HG03175 (cell line): ENCODE data around the gene CD4.

Experiments used
- ATAC-seq: cut with Tn5 transposase; IDR thresholded peaks from one replicate; pipeline ENCODE4 v1.9.1; 2021; ENCODE audit warnings: mild to moderate bottlenecking, moderate library complexity; ENCODE audit not compliant: unreplicated experiment

Gene CD4

DNA sequence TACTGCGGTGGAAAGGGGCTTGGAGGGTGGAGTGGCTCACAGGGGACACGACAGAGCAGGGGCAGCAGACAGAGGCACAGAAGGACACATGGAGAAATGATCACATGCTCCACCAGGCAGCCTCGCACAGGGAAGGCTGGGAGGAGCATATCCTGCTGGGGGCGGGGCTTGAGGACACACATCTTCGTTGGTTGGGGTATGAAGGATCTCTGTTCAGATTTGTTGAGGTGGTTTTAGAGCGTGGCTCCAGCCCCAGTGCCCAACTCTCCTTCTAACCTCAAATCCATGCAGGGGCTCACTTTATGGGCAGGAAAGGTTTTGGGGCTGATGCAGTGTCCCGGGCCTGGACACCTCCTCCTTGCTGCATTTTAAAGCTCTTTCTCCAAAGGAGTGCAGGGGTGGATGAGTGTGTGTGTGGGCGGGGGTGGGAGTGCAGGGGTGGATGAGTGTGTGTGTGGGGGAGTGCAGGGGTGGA lies 38.1 kb downstream of the CD4 start:
- no peak for ATAC-seq

DNA sequence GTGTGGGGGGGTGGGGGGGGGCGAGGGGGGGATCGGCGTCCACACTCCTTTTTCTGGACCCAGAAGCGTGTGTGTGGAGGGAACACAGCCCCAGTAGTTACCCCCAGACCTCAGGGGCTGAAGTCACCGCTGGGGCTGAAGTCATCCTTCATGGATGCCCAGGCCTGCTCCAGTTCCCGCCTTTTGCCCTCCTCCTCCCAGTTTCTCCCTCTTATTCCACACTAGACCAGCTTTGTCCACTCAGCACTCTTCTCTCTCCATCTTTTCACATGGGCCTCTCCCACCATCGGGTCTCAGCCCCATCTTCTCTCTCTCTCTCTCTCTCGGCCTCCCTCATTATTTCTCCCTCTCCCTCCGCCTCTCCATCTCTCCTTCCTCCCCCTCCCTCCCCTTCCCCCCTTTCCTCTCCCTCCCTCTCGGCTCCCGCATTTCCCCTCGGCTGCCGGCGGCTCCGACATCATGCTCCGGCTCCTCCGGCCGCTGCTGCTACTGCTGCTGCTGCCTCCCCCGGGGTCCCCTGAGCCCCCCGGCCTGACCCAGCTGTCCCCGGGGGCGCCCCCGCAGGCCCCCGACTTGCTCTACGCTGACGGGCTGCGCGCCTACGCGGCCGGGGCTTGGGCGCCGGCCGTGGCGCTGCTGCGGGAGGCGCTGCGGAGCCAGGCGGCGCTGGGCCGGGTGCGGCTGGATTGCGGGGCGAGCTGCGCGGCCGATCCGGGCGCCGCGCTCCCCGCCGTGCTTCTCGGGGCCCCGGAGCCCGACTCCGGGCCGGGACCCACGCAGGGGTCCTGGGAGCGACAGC lies 38.9 kb downstream of the CD4 start, which contains the start of gene P3H3:
Gene P3H3, plus strand, starts transcription at position 426 of the 799 bp plus-strand sequence. Its CDS starts 34 bp downstream, at position 460.
- no peak for ATAC-seq

DNA sequence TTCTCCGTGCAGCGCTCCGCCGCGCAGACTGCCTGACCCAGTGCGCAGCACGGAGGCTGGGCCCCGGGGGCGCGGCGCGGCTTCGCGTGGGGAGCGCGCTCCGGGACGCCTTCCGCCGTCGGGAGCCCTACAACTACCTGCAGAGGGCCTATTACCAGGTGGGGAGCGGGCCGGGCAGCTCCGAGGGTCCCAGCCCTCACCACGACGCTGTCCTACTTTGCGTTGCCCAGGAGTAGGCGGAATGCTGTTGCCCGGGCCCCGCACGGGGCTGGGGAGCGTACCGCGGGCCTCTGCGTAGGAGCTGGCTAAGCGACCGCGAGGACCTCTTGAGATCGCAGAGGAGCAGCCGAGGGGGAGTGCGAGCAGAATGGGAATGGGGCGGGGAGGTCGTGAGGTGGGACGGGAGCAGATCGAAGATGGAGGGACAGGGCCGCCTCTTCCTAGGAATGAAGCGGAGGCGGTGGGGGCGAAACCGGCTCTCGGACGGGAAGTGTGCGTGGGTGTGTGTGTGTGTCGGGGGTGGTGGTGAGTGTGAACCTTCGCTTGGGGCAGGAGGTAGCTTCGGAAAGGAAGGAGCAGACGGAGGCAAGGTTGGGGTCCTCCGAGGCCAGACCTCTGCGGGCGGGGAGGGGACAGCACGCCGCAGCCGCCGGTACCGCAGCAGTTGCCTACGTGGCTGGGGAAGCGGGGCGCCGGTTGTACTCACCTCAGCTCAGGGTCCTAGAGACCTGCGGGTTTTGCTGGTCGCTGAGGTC lies 39.6 kb downstream of the CD4 start:
- no peak for ATAC-seq

DNA sequence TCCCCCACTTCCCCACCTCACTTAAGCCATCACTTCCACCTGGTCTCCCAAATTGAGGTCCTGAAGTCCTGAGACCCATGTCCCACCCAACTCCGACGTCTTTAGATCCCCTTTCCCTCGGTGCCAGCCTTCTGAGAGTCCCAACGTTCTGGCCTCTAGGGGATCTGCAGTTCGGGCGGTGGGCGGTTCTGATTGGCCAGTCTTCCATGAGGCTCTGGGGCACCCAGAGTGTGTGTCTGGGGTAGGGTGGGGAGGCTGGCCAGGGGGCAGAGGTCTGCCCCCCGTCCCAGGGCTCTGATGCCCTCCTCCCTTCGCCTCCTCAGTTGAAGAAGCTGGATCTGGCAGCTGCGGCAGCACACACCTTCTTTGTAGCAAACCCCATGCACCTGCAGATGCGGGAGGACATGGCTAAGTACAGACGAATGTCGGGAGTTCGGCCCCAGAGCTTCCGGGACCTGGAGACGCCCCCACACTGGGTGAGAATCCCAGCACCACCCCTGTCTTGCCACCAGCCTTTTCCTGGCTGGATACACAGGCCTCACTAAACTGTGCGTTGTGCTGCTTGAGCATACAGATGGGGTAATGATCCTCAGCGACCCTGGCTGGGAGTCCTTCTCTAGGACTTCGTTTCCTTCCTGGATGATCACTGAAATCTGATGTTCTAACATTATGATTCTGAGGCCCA lies 40.4 kb downstream of the CD4 start:
- no peak for ATAC-seq

DNA sequence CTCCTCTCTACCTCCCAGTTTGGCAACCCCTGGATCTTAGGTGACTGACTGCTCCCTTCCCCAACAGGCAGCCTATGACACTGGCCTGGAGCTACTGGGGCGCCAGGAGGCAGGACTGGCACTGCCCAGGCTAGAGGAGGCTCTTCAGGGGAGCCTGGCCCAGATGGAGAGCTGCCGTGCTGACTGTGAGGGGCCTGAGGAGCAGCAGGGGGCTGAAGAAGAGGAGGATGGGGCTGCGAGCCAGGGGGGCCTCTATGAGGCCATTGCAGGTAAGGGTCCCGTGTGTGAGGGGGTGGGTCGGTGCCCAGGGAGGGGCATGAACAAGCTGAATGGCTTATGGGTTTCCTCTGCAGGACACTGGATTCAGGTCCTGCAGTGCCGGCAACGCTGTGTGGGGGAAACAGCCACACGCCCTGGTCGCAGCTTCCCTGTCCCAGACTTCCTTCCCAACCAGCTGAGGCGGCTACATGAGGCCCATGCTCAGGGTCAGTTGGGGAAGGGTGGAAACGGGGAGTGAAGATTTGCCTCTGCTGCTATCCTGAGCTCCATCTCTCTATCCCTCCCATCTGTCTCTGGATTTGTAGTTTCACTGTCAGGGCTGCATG lies 41.1 kb downstream of the CD4 start:
- no peak for ATAC-seq

DNA sequence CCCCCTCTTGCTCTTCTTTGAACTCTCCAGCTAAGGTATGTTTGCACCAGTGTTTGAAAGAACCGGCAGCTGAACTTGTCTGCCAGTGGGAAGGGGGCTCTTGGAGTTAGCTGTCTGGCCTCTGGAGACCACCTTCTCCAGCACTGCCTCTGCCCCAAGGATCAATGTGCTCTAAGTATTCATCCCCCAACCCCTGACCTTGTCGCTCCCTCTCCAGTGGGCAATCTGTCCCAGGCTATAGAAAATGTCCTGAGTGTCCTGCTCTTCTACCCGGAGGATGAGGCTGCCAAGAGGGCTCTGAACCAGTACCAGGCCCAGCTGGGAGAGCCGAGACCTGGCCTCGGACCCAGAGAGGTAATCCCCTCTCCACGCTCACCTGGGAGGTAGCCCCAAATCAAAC lies 41.7 kb downstream of the CD4 start:
- ATAC-seq = no peak

DNA sequence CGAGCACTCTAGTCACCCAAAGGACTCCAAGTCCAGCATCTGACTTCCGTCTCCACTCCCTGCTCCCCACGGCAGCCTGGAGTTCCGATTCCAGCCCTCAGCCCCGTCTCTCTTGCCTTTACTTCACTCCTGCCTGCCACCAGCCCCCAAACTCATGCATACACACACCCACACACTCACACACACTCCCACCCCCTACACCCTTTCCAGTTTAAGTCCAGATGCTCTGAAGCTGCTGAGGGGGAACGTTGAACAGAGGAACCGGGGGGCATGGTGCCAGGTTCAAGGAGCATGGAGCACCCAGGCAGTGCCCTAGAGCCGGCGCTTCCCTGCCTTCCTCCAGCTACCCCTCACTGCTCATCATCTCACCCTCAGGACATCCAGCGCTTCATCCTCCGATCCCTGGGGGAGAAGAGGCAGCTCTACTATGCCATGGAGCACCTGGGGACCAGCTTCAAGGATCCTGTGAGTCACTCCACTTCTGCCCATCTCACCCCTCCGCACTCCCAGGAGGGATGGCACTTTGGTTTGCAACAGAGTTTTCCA lies 42.2 kb downstream of the CD4 start:
- no peak for ATAC-seq

DNA sequence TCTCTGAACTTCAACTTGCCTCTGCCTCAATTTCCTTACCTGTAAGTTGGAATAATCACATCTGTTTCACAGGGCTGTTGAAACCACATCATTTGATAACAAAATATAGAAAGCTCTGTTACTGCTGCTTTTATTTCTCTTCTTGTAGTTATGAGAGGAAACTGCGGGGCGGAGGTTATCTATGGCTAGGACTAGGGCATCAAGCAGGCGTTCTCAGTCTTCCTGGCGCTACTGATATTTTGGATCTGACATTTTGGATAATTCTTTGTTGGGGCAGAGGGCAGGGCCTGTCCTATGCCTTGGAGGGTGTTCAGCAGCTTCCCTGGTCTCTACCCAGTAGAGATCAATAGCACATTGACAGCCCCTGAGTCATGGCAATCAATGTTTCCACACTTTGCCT lies 42.8 kb downstream of the CD4 start:
- no peak for ATAC-seq

DNA sequence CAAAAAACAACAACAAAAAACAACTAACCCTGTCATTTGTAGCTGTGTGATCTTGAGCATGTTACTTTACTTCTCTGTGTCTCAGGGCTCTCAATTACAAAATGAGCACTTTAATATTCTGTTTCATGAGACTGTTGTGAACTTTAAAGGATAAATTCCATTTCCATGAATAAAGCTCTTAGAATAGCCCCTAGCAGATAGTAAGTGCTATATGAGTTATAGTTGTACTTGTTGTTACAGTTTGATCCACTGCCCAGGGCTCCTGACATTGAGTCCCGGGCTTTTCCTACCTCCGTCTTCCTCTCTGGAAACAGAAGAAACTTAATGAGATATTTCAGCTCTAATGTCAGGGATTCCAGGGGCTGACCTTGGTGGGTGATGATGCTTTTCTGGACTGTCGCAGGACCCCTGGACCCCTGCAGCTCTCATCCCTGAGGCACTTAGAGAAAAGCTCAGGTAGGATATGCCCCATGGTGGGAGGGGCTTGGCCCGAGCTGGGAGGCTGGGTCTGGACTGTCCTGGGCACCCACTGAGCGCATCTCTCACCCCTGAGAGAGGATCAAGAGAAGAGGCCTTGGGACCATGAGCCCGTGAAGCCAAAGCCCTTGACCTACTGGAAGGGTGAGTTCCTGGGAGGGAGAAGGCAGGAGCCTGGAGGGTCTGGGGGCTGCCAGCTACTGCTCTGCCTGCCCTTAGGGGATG lies 44.0 kb downstream of the CD4 start:
- no peak for ATAC-seq

DNA sequence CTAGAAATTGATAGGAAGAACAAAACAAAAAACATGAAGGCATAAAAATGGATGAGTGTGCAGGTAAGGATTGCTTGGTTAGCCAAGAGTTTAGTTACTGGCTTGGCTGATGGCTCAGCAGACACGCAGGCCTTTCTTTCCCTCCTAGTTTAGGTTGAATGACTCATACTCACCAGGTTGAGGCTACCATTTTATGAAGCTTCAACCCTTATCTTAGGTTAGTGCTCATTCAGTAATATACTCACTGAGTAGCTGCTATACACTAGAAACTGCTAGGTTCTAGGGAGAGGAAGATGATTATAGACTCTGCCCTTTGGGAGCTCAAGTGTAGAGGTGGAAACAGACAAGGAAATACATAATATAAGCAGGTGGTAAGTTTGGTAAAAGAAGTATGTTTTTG lies 44.9 kb downstream of the CD4 start:
- no peak for ATAC-seq

DNA sequence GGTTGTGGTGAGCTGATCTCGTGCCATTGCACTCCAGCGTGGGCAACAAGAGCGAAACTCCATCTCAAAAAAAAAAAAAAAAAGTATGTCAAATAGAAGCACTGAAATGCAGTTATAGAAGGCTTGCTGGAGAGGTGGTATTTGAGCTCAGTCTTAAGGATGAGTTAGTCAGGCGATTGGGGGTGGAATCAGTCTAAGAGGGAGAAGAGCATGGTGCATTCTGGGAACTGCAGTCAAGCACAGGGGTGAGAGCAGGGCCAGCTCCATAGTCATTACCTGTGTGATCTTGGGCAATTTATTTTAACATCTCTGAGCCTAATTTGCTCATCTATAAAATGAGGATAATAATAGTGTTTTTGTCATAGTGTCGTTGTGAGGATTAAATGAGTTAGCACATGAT lies 45.5 kb downstream of the CD4 start:
- ATAC-seq = no peak

DNA sequence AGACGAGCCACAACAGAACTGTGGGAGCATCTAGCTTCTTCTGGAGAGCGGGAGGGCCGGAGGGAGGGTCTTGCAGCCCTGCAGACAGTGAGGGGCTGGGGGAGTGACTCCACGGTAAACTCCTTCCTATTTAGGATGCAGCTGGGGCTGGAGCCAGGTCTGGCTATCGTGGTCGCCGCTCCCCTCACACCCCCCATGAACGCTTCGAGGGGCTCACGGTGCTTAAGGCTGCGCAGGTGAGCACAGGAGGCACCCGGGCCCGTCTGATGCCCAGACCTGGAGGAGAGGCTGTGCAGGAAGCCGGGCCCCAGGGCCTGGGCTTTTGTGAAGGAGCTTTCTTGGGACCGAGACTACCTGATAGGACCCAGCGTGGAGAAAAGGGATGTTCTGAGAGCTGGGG lies 47.5 kb downstream of the CD4 start:
- no peak for ATAC-seq

DNA sequence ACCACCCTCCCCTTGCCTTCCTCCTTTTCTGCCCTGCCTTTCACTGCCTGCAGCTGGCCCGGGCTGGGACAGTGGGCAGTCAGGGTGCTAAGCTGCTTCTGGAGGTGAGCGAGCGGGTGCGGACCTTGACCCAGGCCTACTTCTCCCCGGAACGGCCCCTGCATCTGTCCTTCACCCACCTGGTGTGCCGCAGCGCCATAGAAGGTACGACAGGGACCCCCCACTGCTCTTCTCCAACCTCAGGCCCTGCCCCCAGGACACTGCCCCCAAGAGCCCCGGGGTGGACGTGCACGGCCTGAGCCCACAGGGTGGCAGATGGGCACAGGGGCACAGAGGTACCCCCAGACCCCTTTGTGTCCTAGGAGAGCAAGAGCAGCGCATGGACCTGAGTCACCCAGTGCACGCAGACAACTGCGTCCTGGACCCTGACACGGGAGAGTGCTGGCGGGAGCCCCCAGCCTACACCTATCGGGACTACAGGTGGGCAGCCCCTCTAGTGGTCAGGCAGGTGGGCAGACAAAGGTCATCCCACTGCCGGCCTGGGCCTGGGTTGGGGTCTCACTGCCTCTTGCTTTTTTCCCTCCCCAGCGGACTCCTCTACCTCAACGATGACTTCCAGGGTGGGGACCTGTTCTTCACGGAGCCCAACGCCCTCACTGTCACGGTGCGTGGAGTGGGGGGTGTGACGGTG lies 48.2 kb downstream of the CD4 start:
- no peak for ATAC-seq

DNA sequence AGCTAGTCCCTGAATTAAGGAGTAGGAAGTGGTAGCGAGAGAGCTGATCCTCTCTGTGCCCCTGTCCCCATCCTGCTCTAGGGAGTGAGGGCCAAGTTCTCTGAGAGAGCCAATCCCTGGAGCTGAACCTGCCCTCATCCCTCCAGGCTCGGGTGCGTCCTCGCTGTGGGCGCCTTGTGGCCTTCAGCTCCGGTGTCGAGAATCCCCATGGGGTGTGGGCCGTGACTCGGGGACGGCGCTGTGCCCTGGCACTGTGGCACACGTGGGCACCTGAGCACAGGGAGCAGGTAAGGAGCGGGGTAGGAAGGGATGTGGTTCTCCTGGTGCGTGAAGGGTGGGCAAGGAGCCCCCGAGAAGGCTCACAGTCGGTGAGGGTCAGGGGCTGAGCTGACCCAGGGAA lies 49.5 kb downstream of the CD4 start:
- no peak for ATAC-seq

DNA sequence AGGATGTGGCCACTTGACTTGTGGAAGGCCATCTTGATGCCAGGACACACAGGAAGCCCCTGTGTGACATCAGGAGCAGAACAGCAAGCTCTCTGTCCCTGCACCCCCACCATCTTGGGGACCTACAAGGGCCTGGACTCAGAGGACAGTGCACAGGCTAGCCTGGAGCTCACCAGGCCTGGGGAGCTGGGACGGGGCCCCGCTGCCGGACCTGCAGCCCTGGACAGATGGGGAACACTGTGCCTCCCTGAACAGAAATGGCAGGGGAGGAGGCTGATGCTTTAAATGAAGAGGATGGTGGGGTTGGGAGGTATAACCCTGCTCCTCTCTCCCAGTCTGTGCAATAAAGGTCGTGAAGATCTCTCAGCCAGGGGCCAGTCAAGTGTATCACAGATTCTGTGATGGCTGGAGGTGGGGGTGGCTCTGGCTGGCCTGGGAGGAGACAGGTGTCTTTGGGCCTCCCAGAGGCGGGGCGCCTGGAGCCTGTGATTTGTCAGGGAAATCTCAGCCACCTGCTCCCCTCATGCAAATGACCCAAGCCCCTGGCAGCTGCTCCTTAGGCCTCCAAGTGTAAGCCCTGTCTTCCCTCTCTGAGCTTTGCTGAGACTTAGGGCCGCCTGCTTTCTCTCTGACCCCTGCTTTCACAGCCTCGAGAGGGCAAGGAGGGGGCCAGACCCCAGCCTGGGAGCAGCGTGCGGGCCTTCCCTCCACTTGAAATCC lies 50.3 kb downstream of the CD4 start:
- ATAC-seq = peak; percentile 61

DNA sequence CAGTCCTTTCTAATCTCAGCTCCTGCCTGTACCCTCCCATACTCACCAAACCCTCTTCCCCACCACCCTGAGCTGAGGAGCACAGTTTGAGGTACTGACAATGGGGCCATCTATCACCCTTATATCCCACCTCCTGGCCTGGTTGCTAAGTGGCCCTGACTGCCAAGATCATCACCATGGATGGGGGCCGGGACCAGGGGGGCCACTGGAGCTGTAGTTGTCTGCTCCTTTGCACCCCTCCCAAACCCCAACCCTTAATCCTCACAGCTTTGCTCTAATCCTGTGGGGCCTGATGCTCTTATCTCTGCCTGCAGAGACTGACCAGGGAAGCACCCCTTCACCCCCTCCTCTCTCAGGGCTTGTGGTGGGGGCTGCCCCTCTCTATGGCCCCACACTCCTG lies 51.0 kb downstream of the CD4 start:
- ATAC-seq = no peak

DNA sequence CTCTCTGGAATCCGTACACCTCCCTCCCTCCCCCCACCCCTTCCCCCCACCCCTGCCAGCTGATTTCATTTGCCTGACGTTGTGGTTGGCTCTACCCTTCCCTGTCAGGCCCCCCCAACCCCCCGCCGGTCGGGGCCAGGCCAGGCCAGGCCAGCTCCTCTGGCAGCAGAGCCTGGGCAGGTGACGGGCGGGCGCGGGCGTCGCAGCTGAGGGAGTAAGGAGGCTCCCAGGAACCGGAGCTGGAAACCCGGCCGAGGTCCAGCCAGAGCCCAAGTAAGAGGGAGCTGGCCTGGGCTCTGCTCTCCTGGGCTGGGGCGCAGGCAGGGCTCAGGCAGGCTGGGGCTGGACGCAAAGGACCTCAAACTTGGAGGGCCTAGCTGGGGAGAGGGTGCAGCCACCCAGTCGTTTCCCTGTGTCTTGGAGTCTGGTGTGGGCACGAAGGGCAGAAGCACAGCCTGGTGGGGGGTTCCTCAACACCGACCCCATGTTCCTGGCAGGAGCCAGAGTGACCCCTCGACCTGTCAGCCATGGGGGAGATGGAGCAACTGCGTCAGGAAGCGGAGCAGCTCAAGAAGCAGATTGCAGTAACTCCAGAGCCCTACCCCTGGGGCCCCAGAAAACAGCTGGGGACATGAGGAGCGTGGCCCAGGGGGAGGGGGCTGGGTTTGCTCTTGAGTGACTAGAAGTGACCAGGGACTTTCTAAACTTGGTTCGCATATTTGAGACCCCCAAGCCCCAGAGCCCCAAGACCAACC lies 51.6 kb downstream of the CD4 start, which contains the start of gene GNB3:
Gene GNB3, plus strand, starts transcription at position 165 of the 755 bp plus-strand sequence. Its CDS starts 363 bp downstream, at position 528.
- ATAC-seq = no peak

DNA sequence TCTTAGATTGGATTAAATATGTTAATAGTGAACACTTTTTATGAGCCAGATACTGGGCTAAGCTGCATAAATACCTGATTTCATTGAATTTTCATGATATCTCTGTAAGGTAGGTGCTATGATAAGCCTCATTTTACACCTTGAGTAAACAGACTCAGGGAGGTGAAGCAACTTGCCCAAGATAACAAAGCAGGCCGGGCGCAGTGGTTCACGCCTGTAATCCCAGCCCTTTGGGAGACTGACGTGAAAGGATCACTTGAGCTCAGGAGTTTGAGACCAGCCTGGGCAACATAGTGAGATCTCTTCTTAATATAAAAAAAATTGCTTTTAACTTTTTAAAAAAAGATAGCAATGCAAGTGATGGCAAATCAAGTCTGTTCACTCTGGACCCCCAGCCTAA lies 52.7 kb downstream of the CD4 start:
- no peak for ATAC-seq
